Keratinocyte (primary cell): ENCODE results near the gene RBFOX1. TPM values are rescaled to one million over a fixed set of nuclear protein-coding genes. Genes with fewer than 3 reads are reported as not detected.

ENCODE experiments used
- DNase-seq: peaks from one replicate; pipeline ENCODE4 v3.0.0-alpha.2; 2011; ENCODE audit warnings: low read depth, missing footprints, low spot score
- FAIRE-seq: peaks from 2 replicates; lab custom pipeline; 2011; peaks lifted over from hg19 to GRCh38; lab: Jason Lieb, UNC
- H2AFZ ChIP-seq: 2 replicates; pipeline ENCODE4 v1.6.0; 2012; ENCODE audit warnings: low read length, control low read depth, inconsistent platforms; ENCODE audit not compliant: control insufficient read depth
- H3K27ac ChIP-seq: 2 replicates; pipeline ENCODE4 v1.5.1; 2011; ENCODE audit warnings: low read length; ENCODE audit not compliant: control insufficient read depth, insufficient read depth
- H3K27me3 ChIP-seq: 3 replicates; pipeline ENCODE4 v1.6.0; 2011; ENCODE audit warnings: low read length; ENCODE audit not compliant: control insufficient read depth, insufficient read depth; ENCODE audit errors: extremely low read depth
- H3K36me3 ChIP-seq, 2 experiments: 2 replicates in 1 of 2; 3 replicates in 1 of 2; pipeline ENCODE4 v1.5.1; 2011; ENCODE audit warnings: low read length in 2 of 2, mild to moderate bottlenecking in 1 of 2; ENCODE audit not compliant: control insufficient read depth in 2 of 2, insufficient read depth in 2 of 2; ENCODE audit errors: extremely low read depth in 1 of 2
- H3K4me1 ChIP-seq: 3 replicates; pipeline ENCODE4 v1.5.1; 2011; ENCODE audit warnings: low read length; ENCODE audit not compliant: control insufficient read depth, insufficient read depth; ENCODE audit errors: extremely low read depth
- H3K4me2 ChIP-seq: 3 replicates; pipeline ENCODE4 v1.6.0; 2011; ENCODE audit warnings: low read depth, low read length; ENCODE audit not compliant: control insufficient read depth, insufficient read depth; ENCODE audit errors: extremely low read depth
- H3K4me3 ChIP-seq, 3 experiments: fragments of 200-600 bp in 1 of 3; sonication (generic) in 1 of 3; 2 replicates in 2 of 3; 3 replicates in 1 of 3; pipeline ENCODE4 v1.5.1; 2011 to 2016; ENCODE audit warnings: low read length in 3 of 3, mild to moderate bottlenecking in 3 of 3, control low read depth in 2 of 3, inconsistent platforms in 1 of 3, low read depth in 1 of 3, mixed read lengths in 1 of 3, mixed run types in 1 of 3, moderate library complexity in 1 of 3; ENCODE audit not compliant: control insufficient read depth in 2 of 3, insufficient read depth in 2 of 3; ENCODE audit errors: extremely low read depth in 1 of 3
- H3K79me2 ChIP-seq: 2 replicates; pipeline ENCODE4 v1.6.0; 2012; ENCODE audit warnings: low read length; ENCODE audit not compliant: control insufficient read depth, insufficient read depth
- H3K9ac ChIP-seq: 3 replicates; pipeline ENCODE4 v1.6.0; 2011; ENCODE audit warnings: low read length; ENCODE audit not compliant: control insufficient read depth, insufficient read depth; ENCODE audit errors: extremely low read depth
- H3K9me1 ChIP-seq: 3 replicates; pipeline ENCODE4 v1.6.0; 2011; ENCODE audit warnings: low read length; ENCODE audit not compliant: control insufficient read depth, insufficient read depth; ENCODE audit errors: extremely low read depth
- H3K9me3 ChIP-seq: 2 replicates; pipeline ENCODE4 v1.5.1; 2012; ENCODE audit warnings: low read depth, low read length; ENCODE audit not compliant: control insufficient read depth
- H4K20me1 ChIP-seq: 3 replicates; pipeline ENCODE4 v1.6.0; 2011; ENCODE audit warnings: low read length; ENCODE audit not compliant: control insufficient read depth, insufficient read depth; ENCODE audit errors: extremely low read depth
- CTCF ChIP-seq, 3 experiments: IDR thresholded peaks in 1 of 3; conservative IDR thresholded peaks in 1 of 3; optimal IDR thresholded peaks in 1 of 3; 2 replicates in 2 of 3; 3 replicates in 1 of 3; pipeline versions ENCODE3 to v1.5.1; 2011; ENCODE audit warnings: low read length in 3 of 3, mild to moderate bottlenecking in 3 of 3, moderate library complexity in 2 of 3, control low read depth in 1 of 3, inconsistent platforms in 1 of 3; ENCODE audit not compliant: insufficient read depth in 2 of 3; ENCODE audit errors: extremely low read depth in 1 of 3
- EZH2 ChIP-seq: IDR thresholded peaks from one replicate; pipeline ENCODE4 v1.6.1; 2012; ENCODE audit warnings: inconsistent platforms, mild to moderate bottlenecking, low read length, moderate library complexity
- dilution Hi-C: fragments of 300-500 bp; cut with MboI; formaldehyde crosslinking; loops from one replicate; pipeline ENCODE4 v1.7.0; 2020; ENCODE audit warnings: low sequenced_read_pairs; ENCODE audit not compliant: extremely low pct_ligation_motif_present
- polyA plus RNA-seq, 5 experiments: library from polyadenylated mRNA; depleted of rRNA in 3 of 5; stranded (reverse) in 3 of 5; stranded (forward) in 1 of 5; unstranded in 1 of 5; fragments of >200 nt; gene quantifications; 1 replicate in 1 of 5; 2 replicates in 3 of 5; 3 replicates in 1 of 5; pipeline versions ENCODE4 v1.2.1 to v1.2.3, GENCODE V29; 2011 to 2012; ENCODE audit warnings: missing spikeins in 2 of 5, low read depth in 1 of 5, low replicate concordance in 1 of 5

RBFOX1 gene
- polyA plus RNA-seq, 1 donor (not counting 4 experiments of a cell fraction or from before 2014, with no cell fraction given): not detected

DNA sequence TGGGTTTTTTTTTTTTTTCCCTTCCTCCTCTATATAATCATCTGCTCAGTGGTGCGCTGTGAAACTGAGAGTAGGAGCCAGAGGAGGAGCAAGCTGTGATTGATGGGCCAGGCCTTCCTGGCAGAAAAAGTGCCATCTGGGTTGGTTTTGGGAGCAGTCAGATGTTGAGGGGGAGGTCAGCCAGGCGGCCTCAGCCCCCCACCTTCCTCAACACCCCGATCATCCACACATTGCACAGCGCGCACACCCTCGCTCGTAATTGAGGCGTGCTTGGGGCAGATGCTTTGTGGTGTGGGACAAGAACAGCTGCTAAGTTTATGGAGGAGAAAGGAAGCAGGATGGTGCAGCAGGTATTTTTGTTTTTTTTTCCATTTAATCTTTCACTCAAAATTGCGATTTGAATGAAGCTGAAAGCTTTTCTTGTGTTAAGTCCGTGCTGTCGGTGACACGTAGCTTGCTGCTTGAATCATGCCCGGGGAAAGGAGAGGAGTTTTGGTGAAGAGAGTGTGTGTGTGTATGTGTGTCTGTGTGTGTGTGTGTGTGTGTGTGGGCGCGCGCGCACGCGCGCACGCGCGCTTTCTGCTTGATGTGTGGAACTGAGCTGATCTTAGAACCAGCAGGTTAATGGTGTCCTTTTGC, 177.4 kb downstream of the RBFOX1 start:
- dilution Hi-C loops: no loop called here

DNA sequence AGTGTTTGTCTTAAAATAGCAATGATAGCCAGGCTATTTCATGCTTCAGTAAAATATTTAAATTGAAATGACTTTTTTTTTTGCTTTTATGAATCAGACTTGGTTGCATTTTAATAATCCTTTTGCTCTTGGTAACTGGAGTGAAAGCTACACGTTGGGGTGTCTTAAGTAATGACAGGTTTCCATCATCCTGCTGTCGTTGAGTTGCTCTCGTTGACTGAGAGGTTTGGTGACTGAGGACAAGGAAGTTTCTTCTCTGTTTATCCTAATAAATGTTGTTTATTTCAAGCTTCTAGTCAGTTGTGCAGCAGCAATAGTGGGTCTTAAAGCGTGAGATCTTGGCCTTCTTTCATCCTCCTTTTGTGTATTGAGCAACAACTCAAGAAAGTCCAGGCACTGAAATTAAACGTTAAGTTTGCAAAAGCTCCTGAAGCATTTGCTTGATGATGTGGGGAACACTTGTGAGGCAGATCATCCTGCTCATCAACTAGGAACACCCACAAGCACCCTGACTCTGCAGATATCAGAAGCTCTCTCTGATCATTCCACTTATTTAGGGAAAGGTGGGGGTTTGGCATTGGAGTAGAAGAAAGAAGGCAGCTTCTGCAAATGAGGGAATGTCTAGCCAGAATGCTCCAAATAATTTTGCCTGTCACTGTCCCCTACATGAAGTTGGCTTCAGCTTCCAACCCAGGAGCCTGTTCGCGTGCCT, 179.1 kb downstream of the RBFOX1 start:
- H3K27me3 ChIP-seq: no peaks in the 10 kb centered on the region
- H3K79me2 ChIP-seq: no peaks in the 10 kb centered on the region
- no peak for TF ChIP-seq CTCF (optimal IDR thresholded peaks at IDR 0.05 in 1 of 3, IDR thresholded peaks at IDR 0.05 in 1 of 3, conservative IDR thresholded peaks at IDR 0.05 in 1 of 3; ENCODE audit: extremely low read depth in 1 of 3, insufficient read depth in 2 of 3, low read length in 3 of 3)
- TF ChIP-seq EZH2: no peak
- H3K4me1 ChIP-seq: no peaks in the 10 kb centered on the region
- DNase-seq (no peak), FAIRE-seq (no peak)
- no peak overlapping the region for H3K9ac ChIP-seq
- no peak overlapping the region for H3K4me3 ChIP-seq
- H3K9me1 ChIP-seq: no peaks in the 10 kb centered on the region
- no peak overlapping the region for H3K4me2 ChIP-seq
- H3K9me3 ChIP-seq: peaks cover 2% of the 10 kb centered on the region
- no peaks in the 10 kb centered on the region for H3K36me3 ChIP-seq
- dilution Hi-C loops: no loop called here
- no peak overlapping the region for H3K27ac ChIP-seq
- no peak overlapping the region for H2AFZ ChIP-seq
- no peaks in the 10 kb centered on the region for H4K20me1 ChIP-seq

More for the DNA sequence above, 177.4 kb downstream of the RBFOX1 start:
- H3K79me2 ChIP-seq: no peaks in the 10 kb centered on the region
- FAIRE-seq: no peak
- H3K27me3 ChIP-seq: no peaks in the 10 kb centered on the region
- DNase-seq: no peak
- H3K9me3 ChIP-seq: peaks cover 2% of the 10 kb centered on the region
- H3K9me1 ChIP-seq: no peaks in the 10 kb centered on the region
- H3K4me3 ChIP-seq: no peak overlapping the region
- no peak for TF ChIP-seq EZH2
- no peak for TF ChIP-seq CTCF (optimal IDR thresholded peaks at IDR 0.05 in 1 of 3, IDR thresholded peaks at IDR 0.05 in 1 of 3, conservative IDR thresholded peaks at IDR 0.05 in 1 of 3; ENCODE audit: extremely low read depth in 1 of 3, insufficient read depth in 2 of 3, low read length in 3 of 3)
- no peaks in the 10 kb centered on the region for H3K4me1 ChIP-seq
- H3K4me2 ChIP-seq: no peak overlapping the region
- H4K20me1 ChIP-seq: no peaks in the 10 kb centered on the region
- no peak overlapping the region for H3K27ac ChIP-seq
- H3K9ac ChIP-seq: no peak overlapping the region
- H3K36me3 ChIP-seq: no peaks in the 10 kb centered on the region
- no peak overlapping the region for H2AFZ ChIP-seq
